Activated CD8-positive, alpha-beta T cell treated with anti-CD3 and anti-CD28 coated beads, Interleukin-2, amount 10 ng/mL, durations not matched to agents 7 days and 5 days (primary cell): Measurements from ENCODE around the gene GPX5. TPM values are rescaled to one million over a fixed set of nuclear protein-coding genes. Genes with fewer than 3 reads are reported as not detected.
"Not testable (repeated sequence)": the region's sequence is repeated elsewhere in the genome, so short reads cannot be mapped to it uniquely, and the experiment has no call there.

Experiments
- ATAC-seq: fragments of 150-1000 bp; cut with Tn5 transposase; one replicate; pipeline ENCODE4 v1.10.0; 2021; ENCODE audit warnings: moderate library complexity
- CTCF ChIA-PET: fragments of 350-600 bp; sonication (Branson Sonifier 250); formaldehyde crosslinking; loops from one replicate; lab custom pipeline; 2021; ENCODE audit warnings: antibody characterized with exemption; lab: Charles Lee
- POLR2A ChIA-PET: fragments of 350-600 bp; sonication (Branson Sonifier 250); formaldehyde crosslinking; loops from one replicate; lab custom pipeline; 2021; ENCODE audit warnings: antibody characterized with exemption; lab: Charles Lee
- DNase-seq: peaks from one replicate; pipeline ENCODE4 v3.0.0-alpha.2; 2020
- H3K27ac Mint-ChIP-seq: one replicate; pipeline ENCODE4 v1.8.0; 2021; ENCODE audit warnings: mild to moderate bottlenecking, mixed read lengths
- H3K27me3 Mint-ChIP-seq: one replicate; pipeline ENCODE4 v1.8.0; 2021; ENCODE audit warnings: low read depth, mixed read lengths
- H3K36me3 Mint-ChIP-seq: one replicate; pipeline ENCODE4 v1.8.0; 2021; ENCODE audit warnings: low read depth, mixed read lengths
- H3K4me1 Mint-ChIP-seq: one replicate; pipeline ENCODE4 v1.8.0; 2021; ENCODE audit warnings: low read depth, mixed read lengths
- H3K4me3 Mint-ChIP-seq: one replicate; pipeline ENCODE4 v1.8.0; 2021; ENCODE audit warnings: mild to moderate bottlenecking, mixed read lengths
- H3K9me3 Mint-ChIP-seq: one replicate; pipeline ENCODE4 v1.8.0; 2022; ENCODE audit warnings: mixed read lengths; ENCODE audit not compliant: insufficient read depth
- total RNA-seq, 2 experiments: library from RNA; stranded (reverse); gene quantifications; one replicate each; pipeline ENCODE4 v1.2.3, GENCODE V29; 2021

The GPX5 gene
- total RNA-seq, 2 experiments from 2014 or later, result not detected

- peaks cover 25% of the 10 kb centered on the region for H3K4me1 Mint-ChIP-seq
- peak overlapping the region; percentile 74 for H3K4me3 Mint-ChIP-seq
- ChIA-PET POLR2A (no interaction called here), CTCF (interaction anchor here (1.0 to 1.8 kb wide), 8 partner anchors 13 to 118 kb away, joined by 3 to 9 read pairs (median 4); partner anchors contain the start of gene GPX6)
- peaks cover 61% of the 10 kb centered on the region for H3K27me3 Mint-ChIP-seq
- ATAC-seq (peak; percentile 24), DNase-seq (peak; percentile 31)
- no peak overlapping the region for H3K27ac Mint-ChIP-seq
- peaks cover 6% of the 10 kb centered on the region for H3K9me3 Mint-ChIP-seq
- peaks cover 2% of the 10 kb centered on the region for H3K36me3 Mint-ChIP-seq
These were observed 18.2 kb downstream of the GPX5 start for GRCh38 chr6:28543651-28544610.

- peaks cover 60% of the 10 kb centered on the region for H3K27me3 Mint-ChIP-seq
- DNase-seq (no peak), ATAC-seq (no peak)
- H3K4me1 Mint-ChIP-seq, result peaks cover 25% of the 10 kb centered on the region
- peaks cover 2% of the 10 kb centered on the region for H3K36me3 Mint-ChIP-seq
- H3K4me3 Mint-ChIP-seq, result no peak overlapping the region
- CTCF ChIA-PET, result no interaction called here
- no peak overlapping the region for H3K27ac Mint-ChIP-seq
- POLR2A ChIA-PET, result no interaction called here
- H3K9me3 Mint-ChIP-seq, result peaks cover 6% of the 10 kb centered on the region
These were observed 20.3 kb downstream of the GPX5 start for GRCh38 chr6:28545955-28546354.

GRCh38 chr6:28547003-28547402 is 21.3 kb downstream of the GPX5 start:
- H3K9me3 Mint-ChIP-seq, ATAC-seq, DNase-seq, POLR2A ChIA-PET, H3K27ac Mint-ChIP-seq, H3K36me3 Mint-ChIP-seq, H3K4me3 Mint-ChIP-seq, CTCF ChIA-PET: not testable (repeated sequence)
- Mint-ChIP-seq H3K4me1 (peaks cover 23% of the 10 kb centered on the region), H3K27me3 (peaks cover 59% of the 10 kb centered on the region)

- no peaks in the 10 kb centered on the region for H3K4me1 Mint-ChIP-seq
- ChIA-PET CTCF (interaction anchor here (1.2 to 1.5 kb wide), 2 partner anchors 10 to 29 kb away, joined by 4 read pairs; no protein-coding TSS in a partner anchor), POLR2A (no interaction called here)
- no peaks in the 10 kb centered on the region for H3K36me3 Mint-ChIP-seq
- peaks cover 60% of the 10 kb centered on the region for H3K27me3 Mint-ChIP-seq
- H3K4me3 Mint-ChIP-seq, result no peak overlapping the region
- H3K9me3 Mint-ChIP-seq, result no peaks in the 10 kb centered on the region
- H3K27ac Mint-ChIP-seq, result no peak overlapping the region
- ATAC-seq (no peak), DNase-seq (no peak)
These were observed 26.4 kb downstream of the GPX5 start for GRCh38 chr6:28551891-28552666.

- no peak overlapping the region for H3K27ac Mint-ChIP-seq
- POLR2A ChIA-PET, result no interaction called here
- peaks cover 54% of the 10 kb centered on the region for H3K27me3 Mint-ChIP-seq
- ATAC-seq, result no peak
- CTCF ChIA-PET, result interaction anchor here (0.7 kb wide), 1 partner anchor 1315 kb away, joined by 3 read pairs; no protein-coding TSS in a partner anchor
- no peak for DNase-seq
- H3K36me3 Mint-ChIP-seq, result no peaks in the 10 kb centered on the region
- no peaks in the 10 kb centered on the region for H3K4me1 Mint-ChIP-seq
- no peaks in the 10 kb centered on the region for H3K9me3 Mint-ChIP-seq
- no peak overlapping the region for H3K4me3 Mint-ChIP-seq
These were observed 27.8 kb downstream of the GPX5 start for GRCh38 chr6:28553384-28553985.

- H3K4me1 Mint-ChIP-seq, result no peaks in the 10 kb centered on the region
- DNase-seq (no peak), ATAC-seq (no peak)
- H3K36me3 Mint-ChIP-seq, result no peaks in the 10 kb centered on the region
- peaks cover 54% of the 10 kb centered on the region for H3K27me3 Mint-ChIP-seq
- POLR2A ChIA-PET, result no interaction called here
- no peaks in the 10 kb centered on the region for H3K9me3 Mint-ChIP-seq
- H3K27ac Mint-ChIP-seq, result no peak overlapping the region
- CTCF ChIA-PET, result interaction anchor here (1.3 kb wide), 1 partner anchor 27 kb away, joined by 4 read pairs; no protein-coding TSS in a partner anchor
- no peak overlapping the region for H3K4me3 Mint-ChIP-seq
These were observed 28.6 kb downstream of the GPX5 start for GRCh38 chr6:28553986-28554881.

GRCh38 chr6:28555136-28555535 is 29.5 kb downstream of the GPX5 start:
- Mint-ChIP-seq H3K36me3 (no peaks in the 10 kb centered on the region), H3K9me3 (no peaks in the 10 kb centered on the region), H3K27me3 (peaks cover 57% of the 10 kb centered on the region), H3K4me1 (no peaks in the 10 kb centered on the region), H3K4me3 (no peak overlapping the region), H3K27ac (no peak overlapping the region)
- DNase-seq (no peak), ATAC-seq (no peak)
- POLR2A ChIA-PET, result no interaction called here
- CTCF ChIA-PET, result interaction anchor here (1.3 kb wide), 1 partner anchor 26 kb away, joined by 4 read pairs; no protein-coding TSS in a partner anchor

GRCh38 chr6:28558629-28559028 is 32.9 kb downstream of the GPX5 start:
- DNase-seq, result no peak
- CTCF ChIA-PET, result no interaction called here
- no peak for ATAC-seq
- Mint-ChIP-seq H3K27me3 (peaks cover 41% of the 10 kb centered on the region), H3K4me1 (no peaks in the 10 kb centered on the region), H3K4me3 (no peak overlapping the region), H3K36me3 (no peaks in the 10 kb centered on the region), H3K9me3 (no peaks in the 10 kb centered on the region), H3K27ac (no peak overlapping the region)
- POLR2A ChIA-PET, result no interaction called here

- Mint-ChIP-seq H3K27me3 (peaks cover 38% of the 10 kb centered on the region), H3K4me3 (no peak overlapping the region), H3K4me1 (no peaks in the 10 kb centered on the region), H3K9me3 (no peaks in the 10 kb centered on the region), H3K27ac (no peak overlapping the region), H3K36me3 (no peaks in the 10 kb centered on the region)
- ATAC-seq (no peak), DNase-seq (no peak)
- ChIA-PET CTCF (no interaction called here), POLR2A (no interaction called here)
These were observed 37.9 kb downstream of the GPX5 start for GRCh38 chr6:28563430-28564095.

- H3K27me3 Mint-ChIP-seq, result peaks cover 33% of the 10 kb centered on the region
- no peaks in the 10 kb centered on the region for H3K4me1 Mint-ChIP-seq
- no peaks in the 10 kb centered on the region for H3K36me3 Mint-ChIP-seq
- no peaks in the 10 kb centered on the region for H3K9me3 Mint-ChIP-seq
- ChIA-PET CTCF (no interaction called here), POLR2A (no interaction called here)
- ATAC-seq (no peak), DNase-seq (no peak)
- no peak overlapping the region for H3K27ac Mint-ChIP-seq
- H3K4me3 Mint-ChIP-seq, result no peak overlapping the region
These were observed 40.3 kb downstream of the GPX5 start for GRCh38 chr6:28565823-28566526.
